ENCODE results near the gene ATP9A. TPM values are rescaled to one million over a fixed set of nuclear protein-coding genes. Genes with fewer than 3 reads are reported as not detected.

The ATP9A gene
- total RNA-seq, 1 experiment from 2014 or later: 12.1 TPM

DNA sequence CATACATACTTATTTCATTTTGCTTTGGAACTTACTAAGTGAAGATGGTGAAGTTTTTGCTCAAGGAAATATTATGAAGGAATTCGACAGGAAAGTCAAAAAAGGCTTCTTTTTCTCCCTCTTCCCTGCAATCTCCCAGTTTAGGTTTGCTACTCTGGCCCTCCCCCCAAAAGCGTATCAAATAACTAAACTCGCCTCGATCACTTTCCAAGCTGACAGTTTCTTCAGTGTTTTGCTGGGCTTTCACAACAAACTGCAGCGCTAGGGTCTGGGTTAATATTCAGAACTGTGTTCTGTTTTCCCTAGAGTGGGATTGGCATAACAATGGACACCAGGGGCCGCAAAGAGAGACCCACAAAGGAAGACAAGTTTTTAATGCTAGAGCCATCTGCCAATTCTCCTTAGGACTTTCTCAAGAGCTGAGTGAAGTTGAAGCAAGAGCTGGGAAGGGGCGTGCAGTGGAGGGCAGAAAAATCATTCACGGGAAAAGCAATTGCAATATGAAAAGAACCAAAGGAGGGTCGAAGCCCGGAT lies 57.8 kb downstream of the ATP9A start:
- H3K79me2 ChIP-seq (ENCODE audit: insufficient read depth, low read length): no peaks in the 10 kb centered on the region
- no peak overlapping the region for H3K56ac ChIP-seq (ENCODE audit: insufficient read length, low read depth, low read length)
- no peak overlapping the region for H3K14ac ChIP-seq (ENCODE audit: insufficient read depth, low read length)
- Mint-ChIP-seq H3K27ac (peak overlapping the region; percentile 62 to 96 (median 93)), H3K27me3 (ENCODE audit: low read depth) (no peaks in the 10 kb centered on the region), H3K4me1 (peaks cover 49 to 63% of the 10 kb centered on the region in 2 experiments), H3K4me3 (peak overlapping the region; percentile 39 to 51), H3K9me3 (no peaks in the 10 kb centered on the region; a peak in 1 of 5 replicates), H3K36me3 (ENCODE audit: insufficient read depth in 1 of 3, low read depth in 3 of 3) (peaks cover 0 to 4% (median 0%) of the 10 kb centered on the region in 3 experiments; a peak in 2 of 7 replicates)
- H2AFZ ChIP-seq (ENCODE audit: low read length): no peak overlapping the region
- no peak overlapping the region for H2AK5ac ChIP-seq (ENCODE audit: insufficient read length, low read length)
- no peak overlapping the region for H4K8ac ChIP-seq (replicated peaks; ENCODE audit: insufficient read length, low read depth, low read length)
- H3T11ph ChIP-seq (ENCODE audit: low read length): no peak overlapping the region
- H3K4ac ChIP-seq (ENCODE audit: low read depth, low read length): no peak overlapping the region
- H3K4me1 ChIP-seq (ENCODE audit: insufficient read depth, low read length): peaks cover 16% of the 10 kb centered on the region; the same call in 1 of the 2 replicates
- no peak overlapping the region for H2BK20ac ChIP-seq (ENCODE audit: low read depth, low read length, poor library complexity, severe bottlenecking)
- no peak overlapping the region for H2BK120ac ChIP-seq (ENCODE audit: low read depth, low read length, poor library complexity, severe bottlenecking)
- H3K9ac ChIP-seq (ENCODE audit: extremely low read depth, insufficient read length, low read length): no peak overlapping the region
- H3K23ac ChIP-seq (ENCODE audit: insufficient read length, low read depth, low read length): no peak overlapping the region
- TF ChIP-seq, protein P1, sequence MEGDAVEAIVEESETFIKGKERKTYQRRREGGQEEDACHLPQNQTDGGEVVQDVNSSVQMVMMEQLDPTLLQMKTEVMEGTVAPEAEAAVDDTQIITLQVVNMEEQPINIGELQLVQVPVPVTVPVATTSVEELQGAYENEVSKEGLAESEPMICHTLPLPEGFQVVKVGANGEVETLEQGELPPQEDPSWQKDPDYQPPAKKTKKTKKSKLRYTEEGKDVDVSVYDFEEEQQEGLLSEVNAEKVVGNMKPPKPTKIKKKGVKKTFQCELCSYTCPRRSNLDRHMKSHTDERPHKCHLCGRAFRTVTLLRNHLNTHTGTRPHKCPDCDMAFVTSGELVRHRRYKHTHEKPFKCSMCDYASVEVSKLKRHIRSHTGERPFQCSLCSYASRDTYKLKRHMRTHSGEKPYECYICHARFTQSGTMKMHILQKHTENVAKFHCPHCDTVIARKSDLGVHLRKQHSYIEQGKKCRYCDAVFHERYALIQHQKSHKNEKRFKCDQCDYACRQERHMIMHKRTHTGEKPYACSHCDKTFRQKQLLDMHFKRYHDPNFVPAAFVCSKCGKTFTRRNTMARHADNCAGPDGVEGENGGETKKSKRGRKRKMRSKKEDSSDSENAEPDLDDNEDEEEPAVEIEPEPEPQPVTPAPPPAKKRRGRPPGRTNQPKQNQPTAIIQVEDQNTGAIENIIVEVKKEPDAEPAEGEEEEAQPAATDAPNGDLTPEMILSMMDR (conservative IDR thresholded peaks at IDR 0.05): no peak
- peak overlapping the region; percentile 69 for H3K27ac ChIP-seq (ENCODE audit: insufficient read length, low read depth, low read length)
- no peaks in the 10 kb centered on the region for H3K79me1 ChIP-seq (ENCODE audit: insufficient read depth, low read depth, low read length, poor library complexity, severe bottlenecking)
- H2BK5ac ChIP-seq (ENCODE audit: insufficient read length, low read length): no peak overlapping the region
- DNase-seq: peak; percentile 35
- H3K27me3 ChIP-seq (ENCODE audit: insufficient read depth, low read length): no peaks in the 10 kb centered on the region
- H3K18ac ChIP-seq (ENCODE audit: insufficient read length, low read depth, low read length): no peak overlapping the region
- no peak overlapping the region for H2BK15ac ChIP-seq (ENCODE audit: low read depth, low read length)
- H3K23me2 ChIP-seq (ENCODE audit: insufficient read length, low read depth, low read length, poor library complexity, severe bottlenecking): peaks cover 5% of the 10 kb centered on the region
- H3K9me3 ChIP-seq (ENCODE audit: control insufficient read depth, low read depth, low read length): no peaks in the 10 kb centered on the region
- no peak overlapping the region for H2BK12ac ChIP-seq (ENCODE audit: insufficient read length, low read depth, low read length)
- no peak overlapping the region for H4K91ac ChIP-seq (ENCODE audit: insufficient read length, low read depth, low read length)
- H3K4me2 ChIP-seq (ENCODE audit: insufficient read depth, insufficient read length, low read length): peak overlapping the region; percentile 55
- no peak overlapping the region for H4K5ac ChIP-seq (ENCODE audit: insufficient read length, low read depth, low read length)
- WGBS (ENCODE audit: extremely low coverage, insufficient read length, low lambda C conversion rate): no CpG with 5 or more reads among the region's 10 CpGs
- H4K20me1 ChIP-seq (ENCODE audit: control insufficient read depth, insufficient read depth, insufficient read length): no peaks in the 10 kb centered on the region

All from H9 (cell line).